ENCODE data around the gene LRP1-AS.

LRP1-AS gene

DNA sequence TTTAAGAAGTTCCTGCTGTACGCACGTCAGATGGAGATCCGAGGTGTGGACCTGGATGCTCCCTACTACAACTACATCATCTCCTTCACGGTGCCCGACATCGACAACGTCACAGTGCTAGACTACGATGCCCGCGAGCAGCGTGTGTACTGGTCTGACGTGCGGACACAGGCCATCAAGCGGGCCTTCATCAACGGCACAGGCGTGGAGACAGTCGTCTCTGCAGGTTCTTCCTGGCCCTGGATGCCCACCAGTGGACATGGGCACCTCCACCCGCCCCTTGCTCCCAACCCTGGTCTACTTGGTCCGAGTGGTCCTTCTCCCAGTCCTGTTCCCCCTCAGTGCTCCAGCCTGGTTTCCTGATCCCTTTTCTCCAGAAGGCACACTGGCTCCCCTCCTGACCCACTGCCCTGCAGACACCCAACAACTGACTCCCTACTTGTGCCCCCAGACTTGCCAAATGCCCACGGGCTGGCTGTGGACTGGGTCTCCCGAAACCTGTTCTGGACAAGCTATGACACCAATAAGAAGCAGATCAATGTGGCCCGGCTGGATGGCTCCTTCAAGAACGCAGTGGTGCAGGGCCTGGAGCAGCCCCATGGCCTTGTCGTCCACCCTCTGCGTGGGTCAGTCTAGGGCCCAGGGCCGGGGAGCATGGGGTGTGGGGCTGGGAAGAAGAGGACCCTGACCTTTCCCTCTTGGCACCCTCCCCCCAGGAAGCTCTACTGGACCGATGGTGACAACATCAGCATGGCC, 32.1 kb upstream of the LRP1-AS start:
- DNase-seq, result no peak

DNA sequence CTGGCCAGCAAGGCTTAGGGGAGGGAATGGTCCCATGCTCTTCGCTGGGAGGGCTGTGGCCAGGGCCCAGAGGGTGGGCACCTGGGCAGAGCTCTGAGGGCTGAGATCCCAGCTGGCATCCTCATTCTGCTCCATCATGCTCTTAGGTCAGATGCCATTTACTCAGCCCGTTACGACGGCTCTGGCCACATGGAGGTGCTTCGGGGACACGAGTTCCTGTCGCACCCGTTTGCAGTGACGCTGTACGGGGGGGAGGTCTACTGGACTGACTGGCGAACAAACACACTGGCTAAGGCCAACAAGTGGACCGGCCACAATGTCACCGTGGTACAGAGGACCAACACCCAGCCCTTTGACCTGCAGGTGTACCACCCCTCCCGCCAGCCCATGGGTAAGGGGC, 30.8 kb upstream of the LRP1-AS start:
- DNase-seq, result no peak

DNA sequence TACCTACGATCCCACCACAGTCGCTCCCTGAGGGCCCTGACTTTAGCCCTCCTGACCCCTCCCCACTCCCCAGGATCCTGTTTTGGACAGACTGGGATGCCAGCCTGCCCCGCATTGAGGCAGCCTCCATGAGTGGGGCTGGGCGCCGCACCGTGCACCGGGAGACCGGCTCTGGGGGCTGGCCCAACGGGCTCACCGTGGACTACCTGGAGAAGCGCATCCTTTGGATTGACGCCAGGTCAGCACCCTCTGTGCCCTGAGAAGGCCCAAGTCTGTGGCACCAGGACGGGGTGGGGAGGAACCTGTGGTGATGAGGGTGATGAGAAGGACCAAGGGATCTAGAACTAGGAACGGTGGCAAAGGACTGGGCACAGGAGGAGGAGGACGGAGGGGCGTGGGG, 29.9 kb upstream of the LRP1-AS start:
- DNase-seq, result no peak

DNA sequence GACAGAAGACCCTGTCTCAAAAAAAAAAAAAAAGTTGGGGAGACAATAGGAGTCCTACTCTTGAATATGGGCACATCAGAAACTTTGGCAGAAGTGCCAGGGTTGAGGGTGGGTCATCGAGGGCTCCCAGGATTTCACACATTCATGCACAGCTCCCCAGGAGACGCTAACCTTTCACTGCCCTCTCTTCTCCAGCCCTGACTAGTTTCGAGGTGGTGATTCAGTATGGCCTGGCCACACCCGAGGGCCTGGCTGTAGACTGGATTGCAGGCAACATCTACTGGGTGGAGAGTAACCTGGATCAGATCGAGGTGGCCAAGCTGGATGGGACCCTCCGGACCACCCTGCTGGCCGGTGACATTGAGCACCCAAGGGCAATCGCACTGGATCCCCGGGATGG, 29.4 kb upstream of the LRP1-AS start:
- no peak for DNase-seq

DNA sequence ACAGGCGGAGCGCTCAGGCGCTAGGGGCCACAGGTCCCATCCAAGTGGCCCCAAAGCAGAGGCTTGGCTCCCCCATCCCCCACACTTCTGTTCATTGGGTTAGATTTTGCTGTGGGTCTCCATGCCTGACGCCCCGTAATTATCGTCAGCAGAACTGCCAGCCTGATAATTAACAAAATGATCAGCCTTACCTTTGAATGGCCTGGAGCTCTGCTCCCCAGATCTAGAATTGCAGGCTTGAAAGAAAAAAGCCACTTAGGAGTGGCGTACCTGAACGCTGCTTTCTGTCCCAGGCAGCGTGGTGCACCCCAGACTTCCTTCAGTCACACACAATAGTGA, 28.7 kb upstream of the LRP1-AS start:
- DNase-seq, result no peak

DNA sequence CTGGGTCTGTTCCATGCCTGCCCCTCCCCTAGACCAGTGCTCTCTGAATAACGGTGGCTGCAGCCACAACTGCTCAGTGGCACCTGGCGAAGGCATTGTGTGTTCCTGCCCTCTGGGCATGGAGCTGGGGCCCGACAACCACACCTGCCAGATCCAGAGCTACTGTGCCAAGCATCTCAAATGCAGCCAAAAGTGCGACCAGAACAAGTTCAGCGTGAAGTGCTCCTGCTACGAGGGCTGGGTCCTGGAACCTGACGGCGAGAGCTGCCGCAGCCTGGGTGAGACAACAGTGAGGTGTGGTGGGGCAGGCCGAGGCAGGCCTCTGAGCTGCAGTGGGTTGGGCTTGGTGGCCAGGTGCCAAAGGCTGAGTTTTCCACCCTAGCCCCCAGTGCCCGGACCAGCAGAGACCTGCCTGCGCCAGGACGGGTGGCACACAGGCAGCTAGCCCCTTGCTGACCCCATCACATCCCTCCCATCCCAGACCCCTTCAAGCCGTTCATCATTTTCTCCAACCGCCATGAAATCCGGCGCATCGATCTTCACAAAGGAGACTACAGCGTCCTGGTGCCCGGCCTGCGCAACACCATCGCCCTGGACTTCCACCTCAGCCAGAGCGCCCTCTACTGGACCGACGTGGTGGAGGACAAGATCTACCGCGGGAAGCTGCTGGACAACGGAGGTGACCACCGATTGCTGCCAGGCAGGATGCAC, 28.2 kb upstream of the LRP1-AS start:
- peak in 1 of 2 experiments; percentile 38 for DNase-seq

DNA sequence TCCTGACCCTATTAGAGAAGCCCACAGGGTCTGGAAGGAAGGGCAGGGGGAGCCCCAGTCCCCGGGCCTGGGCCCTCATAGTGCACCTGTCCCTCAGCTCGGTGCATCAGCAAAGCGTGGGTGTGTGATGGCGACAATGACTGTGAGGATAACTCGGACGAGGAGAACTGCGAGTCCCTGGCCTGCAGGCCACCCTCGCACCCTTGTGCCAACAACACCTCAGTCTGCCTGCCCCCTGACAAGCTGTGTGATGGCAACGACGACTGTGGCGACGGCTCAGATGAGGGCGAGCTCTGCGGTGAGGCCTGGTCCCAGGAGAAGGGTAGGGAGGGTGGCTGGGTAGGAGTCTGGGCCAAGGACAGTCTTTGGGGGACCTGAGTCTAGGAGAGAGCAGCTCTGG, 26.3 kb upstream of the LRP1-AS start:
- no peak for DNase-seq

DNA sequence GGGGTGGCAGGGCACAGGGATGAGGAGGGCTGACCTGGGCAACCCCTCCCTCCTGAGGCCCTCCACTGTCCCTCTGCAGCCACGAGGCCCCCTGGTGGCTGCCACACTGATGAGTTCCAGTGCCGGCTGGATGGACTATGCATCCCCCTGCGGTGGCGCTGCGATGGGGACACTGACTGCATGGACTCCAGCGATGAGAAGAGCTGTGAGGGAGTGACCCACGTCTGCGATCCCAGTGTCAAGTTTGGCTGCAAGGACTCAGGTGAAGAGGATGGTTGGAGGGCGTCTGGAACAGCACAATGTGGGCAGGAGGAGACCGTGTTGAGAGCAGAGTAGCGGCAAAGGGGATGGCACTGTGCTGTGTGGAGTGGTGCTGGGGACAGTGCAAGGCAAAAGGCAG, 25.7 kb upstream of the LRP1-AS start:
- DNase-seq, result no peak

DNA sequence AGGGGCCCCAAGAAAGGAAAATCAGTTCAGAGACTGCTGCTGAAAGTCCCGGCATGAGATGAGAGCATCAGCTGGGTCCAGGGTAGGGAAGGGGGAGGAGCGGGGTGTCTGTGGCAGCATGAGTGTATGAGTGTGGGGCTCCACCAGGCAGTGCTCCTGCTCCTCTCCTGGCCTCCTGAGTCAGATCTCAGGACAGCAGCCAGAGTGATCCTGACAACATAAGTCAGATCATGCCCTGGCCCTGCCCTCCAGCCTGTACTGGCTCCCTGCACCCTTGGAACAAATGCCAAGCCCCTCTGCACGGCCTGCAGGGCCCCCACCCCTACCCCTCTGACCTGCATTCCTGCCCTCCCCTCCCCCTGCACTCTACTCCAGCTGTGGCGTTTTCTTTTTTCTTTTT, 24.2 kb upstream of the LRP1-AS start:
- no peak for DNase-seq

DNA sequence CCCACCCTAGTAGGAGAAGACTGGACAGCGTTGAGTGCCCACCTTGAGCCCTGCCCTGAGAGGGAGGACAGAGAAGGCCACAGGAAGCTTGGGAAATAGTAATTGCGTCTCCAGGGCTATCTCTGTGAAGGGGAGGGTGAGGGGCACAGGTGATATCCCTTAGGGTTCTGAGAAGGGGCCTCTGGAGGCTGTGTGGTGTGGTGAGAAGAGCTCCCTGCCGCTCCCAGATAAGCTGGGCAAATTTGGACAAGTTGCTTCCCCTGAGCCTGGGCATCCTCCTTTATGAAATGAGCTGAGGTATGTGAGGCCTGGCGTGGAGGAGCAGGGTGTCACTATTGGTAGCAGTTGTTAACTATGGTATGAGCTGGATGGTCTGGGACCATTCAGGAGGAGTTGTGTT, 23.5 kb upstream of the LRP1-AS start:
- DNase-seq, result no peak

DNA sequence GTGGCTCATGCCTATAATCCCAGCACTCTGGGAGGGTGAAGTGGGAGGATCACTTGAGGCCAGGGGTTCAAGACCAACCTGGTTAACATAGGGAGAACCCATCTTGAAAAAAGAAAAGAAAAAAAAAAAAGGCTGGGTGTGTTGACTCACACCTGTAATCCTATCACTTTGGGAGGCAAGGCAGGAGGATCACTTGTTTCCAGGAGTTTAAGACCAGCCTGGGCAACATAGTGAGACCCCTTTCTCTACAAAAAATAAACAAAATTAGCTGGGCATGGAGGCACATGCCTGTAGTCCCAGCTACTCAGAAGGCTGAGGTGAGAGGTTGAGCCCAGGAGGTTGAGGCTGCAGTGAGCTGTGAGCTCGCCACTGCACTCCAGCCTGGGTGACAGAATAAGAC, 23.0 kb upstream of the LRP1-AS start:
- no peak for DNase-seq

DNA sequence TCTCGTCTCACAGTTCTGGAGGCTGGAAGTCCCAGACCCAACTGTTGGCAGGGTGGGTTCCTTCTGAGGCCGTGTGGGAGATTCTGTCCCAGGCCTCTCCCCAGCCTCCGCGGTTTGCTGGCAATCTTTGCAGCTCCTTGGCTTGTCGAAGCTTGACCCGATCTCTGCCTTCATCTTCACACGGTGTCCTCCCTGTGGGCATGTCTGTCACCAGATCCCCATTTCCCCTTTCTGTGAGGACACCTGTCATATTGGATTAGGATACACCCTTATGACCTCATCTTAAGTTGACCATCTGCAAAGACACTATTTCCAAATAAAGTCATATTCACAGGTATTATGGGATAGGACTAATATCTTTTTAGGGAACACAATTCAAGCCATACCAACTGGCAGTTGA, 22.6 kb upstream of the LRP1-AS start:
- no peak for DNase-seq

DNA sequence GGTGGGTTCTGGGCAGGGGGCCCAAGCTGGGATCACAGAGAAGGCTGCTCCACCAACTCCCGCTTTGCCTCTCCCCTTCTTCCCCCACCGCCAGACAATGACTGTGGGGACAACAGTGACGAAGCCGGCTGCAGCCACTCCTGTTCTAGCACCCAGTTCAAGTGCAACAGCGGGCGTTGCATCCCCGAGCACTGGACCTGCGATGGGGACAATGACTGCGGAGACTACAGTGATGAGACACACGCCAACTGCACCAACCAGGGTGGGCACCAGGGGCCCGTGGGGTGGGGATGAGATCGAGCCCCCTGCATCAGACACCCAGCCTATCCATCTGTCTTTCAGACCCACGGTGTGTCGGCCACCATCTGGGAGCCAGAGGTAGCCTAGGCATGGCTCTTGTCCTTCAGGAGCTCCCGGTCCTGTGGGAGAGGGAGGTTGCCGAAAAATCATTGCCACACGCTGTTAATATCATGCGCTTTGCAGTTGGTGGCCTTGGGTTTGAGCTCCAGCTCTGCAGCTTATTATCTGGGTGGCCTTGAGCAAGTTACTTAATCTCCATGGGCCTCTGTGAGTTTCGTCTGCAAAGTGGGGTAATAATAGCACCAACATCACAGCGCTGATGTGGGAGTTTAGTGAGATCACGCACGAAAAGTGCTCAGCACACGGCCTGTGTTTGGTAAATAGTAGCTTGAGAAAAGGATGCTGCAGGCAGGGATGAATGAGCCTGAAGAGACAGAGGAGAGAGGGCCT, 21.8 kb upstream of the LRP1-AS start:
- no peak for DNase-seq

DNA sequence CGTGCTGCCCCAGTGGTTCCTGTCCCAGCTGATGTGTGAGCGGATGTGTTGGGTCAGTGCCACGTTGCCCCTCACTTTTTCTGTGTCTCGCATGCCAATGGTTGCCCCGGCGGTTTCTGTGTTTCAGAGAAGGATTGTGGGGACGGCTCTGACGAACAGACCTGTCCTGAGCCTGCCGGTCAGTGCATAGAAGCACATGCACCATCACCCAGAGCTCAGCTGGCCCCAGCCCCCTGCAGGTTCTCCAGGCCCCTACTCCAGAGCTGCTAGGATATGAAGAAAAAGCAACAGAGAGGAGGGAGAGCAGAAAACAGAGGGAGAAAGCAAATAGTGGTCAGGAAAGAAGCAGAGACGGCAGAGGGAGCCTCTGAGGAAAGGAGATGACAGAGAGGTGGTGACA, 20.6 kb upstream of the LRP1-AS start:
- no peak for DNase-seq

DNA sequence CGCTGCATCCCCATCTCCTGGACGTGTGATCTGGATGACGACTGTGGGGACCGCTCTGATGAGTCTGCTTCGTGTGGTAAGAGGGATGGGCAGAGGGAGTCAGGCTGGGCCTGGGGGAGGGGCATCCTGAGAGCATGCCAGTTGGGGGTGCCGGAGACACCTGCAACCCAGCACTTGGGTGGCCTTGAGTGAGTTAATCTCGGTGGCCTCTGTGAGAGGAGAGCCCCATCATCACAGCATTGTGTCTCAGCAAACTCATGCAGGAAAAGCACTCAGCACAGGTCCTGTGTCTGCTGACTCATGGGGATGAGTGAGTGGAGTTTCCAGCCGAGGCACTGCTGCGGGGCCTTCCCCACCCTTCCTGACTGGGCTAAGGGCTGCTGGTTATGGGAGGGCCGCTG, 19.6 kb upstream of the LRP1-AS start:
- DNase-seq, result no peak

DNA sequence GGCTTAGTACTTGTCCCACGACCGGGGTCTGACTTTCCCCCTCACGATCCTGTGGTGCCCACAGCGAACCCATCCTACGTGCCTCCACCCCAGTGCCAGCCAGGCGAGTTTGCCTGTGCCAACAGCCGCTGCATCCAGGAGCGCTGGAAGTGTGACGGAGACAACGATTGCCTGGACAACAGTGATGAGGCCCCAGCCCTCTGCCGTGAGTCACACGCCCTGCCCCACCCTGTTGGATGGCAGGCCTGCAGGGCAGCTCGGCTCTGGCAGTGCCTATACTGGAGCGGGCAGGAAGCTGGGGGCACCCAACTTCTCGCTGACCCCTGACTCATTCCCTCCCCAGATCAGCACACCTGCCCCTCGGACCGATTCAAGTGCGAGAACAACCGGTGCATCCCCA, 18.3 kb upstream of the LRP1-AS start:
- no peak for DNase-seq

DNA sequence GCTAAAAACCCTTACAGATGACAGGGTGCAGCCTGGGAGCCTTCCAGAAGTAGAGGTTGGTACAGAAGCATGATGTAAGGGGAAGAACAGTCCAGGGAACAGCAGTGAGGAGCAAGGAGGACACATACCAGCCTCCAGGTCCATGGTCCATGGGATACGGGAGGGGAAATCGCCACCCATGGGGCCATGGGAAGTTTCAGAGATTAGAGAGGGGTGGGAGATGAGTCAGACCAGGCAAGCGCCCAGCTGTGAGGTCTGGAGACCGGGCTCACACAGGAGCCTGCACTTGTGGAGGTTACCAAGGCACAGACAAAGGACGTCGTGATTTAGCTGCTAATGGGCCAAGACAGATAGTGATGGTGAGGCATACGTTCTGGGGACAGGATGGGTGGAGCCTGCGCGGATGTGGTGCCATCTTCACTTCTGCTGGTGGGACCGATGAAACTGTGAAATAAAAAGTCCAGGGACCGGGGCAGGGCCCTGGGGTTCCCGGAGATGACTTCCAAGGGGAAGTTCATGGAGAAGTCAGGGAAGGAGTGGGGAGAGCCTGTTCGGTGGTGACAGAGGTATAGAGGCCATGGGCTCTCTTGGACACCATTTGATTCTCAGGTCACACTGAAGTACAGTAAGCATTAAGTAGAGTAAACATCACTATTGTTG, 17.7 kb upstream of the LRP1-AS start:
- DNase-seq, result no peak

DNA sequence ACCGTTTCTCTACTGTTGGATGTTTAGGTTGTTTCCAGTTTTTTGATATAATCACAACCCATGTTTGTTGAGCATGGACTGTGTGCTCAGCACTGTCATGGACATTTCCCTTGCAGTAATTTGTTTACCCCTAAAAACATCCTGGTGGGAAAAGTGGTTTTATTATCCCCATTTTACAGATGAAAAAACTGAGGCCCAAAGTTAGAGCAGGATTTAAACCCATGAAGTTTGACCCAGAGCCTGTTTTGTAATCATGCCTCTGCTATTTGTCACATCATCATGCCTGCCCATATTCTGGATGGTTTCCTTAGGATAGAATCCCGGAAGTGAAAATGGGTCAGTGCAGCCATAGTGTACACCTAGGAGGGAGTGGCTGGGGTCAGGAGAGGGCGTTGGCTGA, 17.0 kb upstream of the LRP1-AS start:
- DNase-seq, result no peak

DNA sequence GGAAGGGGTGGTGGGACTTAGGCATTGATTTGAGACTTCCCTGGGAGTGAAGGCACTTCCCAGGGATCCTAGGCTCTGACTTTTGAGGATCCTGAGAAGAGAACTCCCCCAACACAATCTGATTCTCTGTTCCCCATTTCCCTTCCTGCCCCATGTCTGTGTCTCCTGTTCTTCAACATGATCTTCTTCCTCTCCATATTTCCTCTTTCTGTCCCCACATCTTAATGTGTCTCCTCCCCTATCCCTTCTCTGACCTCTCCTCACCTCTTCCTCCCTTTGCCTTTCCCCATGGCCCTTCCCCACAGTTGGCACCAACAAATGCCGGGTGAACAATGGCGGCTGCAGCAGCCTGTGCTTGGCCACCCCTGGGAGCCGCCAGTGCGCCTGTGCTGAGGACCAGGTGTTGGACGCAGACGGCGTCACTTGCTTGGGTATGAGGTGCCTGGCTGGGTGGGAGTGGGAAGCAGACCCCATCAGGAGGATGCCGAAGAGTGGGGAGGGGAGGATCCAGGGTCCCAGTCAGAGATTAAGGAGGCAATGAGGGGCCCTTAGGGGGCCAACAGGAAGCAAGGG, 15.2 kb upstream of the LRP1-AS start:
- DNase-seq, result no peak

DNA sequence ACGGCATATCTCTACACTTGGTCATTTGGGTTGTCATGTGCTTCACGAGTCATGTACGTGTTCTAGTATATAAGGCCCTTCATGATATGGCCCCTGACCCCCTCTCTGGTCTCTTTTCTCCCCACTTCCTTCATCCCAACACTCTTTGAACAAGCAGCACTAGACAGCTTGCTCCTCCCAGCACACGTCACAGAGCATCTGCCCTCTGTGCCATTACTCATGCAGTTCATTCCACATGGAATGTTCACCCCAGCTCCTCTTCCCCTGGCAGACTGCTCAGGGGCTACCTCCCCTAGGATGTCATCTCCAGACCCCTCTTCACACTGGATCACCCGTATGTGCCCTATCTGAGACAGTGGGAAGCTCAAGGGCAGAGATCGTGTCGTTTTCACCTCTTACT, 14.1 kb upstream of the LRP1-AS start:
- DNase-seq, result no peak

DNA sequence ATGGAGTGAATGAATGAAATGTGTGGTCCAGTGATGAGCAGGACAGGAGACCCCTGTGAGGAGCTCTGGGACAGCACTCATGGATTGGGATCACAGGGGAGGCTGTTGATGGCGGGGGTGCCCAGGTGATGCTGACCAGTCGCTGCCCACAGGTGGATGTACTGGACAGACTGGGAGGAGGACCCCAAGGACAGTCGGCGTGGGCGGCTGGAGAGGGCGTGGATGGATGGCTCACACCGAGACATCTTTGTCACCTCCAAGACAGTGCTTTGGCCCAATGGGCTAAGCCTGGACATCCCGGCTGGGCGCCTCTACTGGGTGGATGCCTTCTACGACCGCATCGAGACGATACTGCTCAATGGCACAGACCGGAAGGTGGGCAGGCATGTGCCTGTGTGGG, 13.3 kb upstream of the LRP1-AS start:
- DNase-seq, result no peak

DNA sequence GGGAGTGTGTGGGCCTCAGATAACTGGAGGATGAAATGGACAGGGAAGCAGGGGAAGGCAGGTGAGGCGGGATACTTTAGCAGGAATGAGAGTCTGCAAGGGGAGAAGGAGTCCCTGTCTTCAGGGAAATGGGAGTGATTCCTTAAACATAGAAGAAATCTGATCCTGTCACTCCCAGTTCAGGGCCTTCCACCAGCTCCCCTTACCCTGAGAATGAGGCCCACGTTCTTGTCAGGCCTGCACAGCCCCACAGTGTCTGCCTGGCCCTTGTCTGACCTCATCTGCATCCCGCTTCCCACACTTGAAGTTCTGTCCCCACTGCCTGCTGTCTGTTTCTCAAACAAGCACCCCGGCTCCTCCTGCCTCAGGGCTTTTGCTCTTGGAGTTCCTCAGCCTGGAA, 12.6 kb upstream of the LRP1-AS start:
- no peak for DNase-seq

DNA sequence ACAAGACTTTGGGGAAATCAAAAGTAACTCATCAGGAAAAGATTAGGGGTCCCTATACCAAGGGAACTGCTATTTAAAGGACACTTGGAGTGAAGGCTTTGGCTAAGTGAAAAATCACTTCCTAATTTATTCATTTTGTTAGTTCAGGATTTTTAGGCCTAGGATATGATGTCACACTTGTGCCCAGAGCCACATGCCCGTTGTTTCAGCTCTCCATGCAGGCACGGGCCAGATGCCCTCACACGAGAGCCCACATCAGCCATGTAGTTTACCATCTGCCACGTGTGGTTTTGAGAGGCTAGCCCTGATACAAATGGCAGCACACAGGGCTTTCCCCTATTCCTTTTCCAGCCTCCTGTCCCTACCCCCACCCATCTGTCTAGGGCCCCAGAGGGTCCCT, 11.9 kb upstream of the LRP1-AS start:
- no peak for DNase-seq
